ENCODE data around the gene CACNA1F.

Gene CACNA1F

DNA sequence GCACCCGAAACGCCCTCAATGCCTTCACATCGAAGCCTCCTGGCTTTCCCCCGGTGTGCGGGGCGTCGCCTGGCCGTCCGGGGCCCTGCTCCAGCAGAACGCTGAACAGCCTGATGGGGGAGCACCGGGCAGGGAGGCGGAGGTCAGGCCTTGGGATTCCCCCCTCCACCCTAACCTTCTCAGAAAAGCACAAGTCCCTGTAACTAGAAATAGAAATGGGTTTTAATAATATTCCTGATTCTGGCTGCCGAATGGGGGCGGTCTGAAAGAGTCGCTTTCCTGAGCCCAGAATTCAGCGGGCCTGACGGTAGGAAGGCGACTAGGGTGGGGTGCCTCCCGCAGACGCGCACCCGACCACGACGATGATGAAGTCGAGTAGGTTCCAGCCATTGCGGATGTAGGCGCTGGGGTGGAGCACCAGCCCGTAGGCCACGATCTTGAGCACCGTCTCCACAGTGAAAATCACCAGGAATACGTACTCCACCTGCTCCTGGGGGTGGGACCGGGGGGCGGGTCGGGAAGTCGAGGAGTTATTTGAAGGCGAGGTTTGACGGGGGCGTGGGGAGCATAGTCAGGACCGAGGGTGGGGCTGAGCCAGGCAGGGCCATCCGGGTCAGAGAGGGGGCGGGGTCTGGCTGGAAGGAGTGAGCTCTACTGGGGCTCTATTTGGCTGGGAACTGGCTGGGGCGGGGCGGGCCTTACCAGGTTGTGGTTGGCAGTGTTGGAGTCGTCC is 2.5 kb downstream of the CACNA1F start:
- peak; percentile 76 for DNase-seq (ENCODE audit: low read depth, low spot score)

DNA sequence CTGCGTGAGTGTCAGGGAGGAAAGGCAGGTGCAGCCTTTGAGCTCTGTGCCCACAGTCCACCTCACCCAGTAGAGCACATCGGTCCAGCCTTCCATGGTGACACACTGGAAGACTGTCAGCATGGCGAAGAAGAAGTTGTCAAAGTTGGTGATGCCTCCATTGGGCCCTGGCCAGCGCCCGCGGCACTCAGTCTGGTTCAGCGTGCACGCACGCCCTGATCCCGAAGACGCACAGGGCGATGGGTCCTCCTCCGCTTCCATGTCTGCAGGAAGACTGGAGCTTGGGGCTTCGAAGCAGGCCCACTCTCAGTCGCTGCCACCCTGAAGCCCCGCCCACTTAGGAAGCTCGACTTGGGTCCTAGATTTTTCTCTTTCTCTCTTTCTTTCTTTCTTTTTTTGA is 5.0 kb downstream of the CACNA1F start:
- no peak for DNase-seq (ENCODE audit: low read depth, low spot score)

DNA sequence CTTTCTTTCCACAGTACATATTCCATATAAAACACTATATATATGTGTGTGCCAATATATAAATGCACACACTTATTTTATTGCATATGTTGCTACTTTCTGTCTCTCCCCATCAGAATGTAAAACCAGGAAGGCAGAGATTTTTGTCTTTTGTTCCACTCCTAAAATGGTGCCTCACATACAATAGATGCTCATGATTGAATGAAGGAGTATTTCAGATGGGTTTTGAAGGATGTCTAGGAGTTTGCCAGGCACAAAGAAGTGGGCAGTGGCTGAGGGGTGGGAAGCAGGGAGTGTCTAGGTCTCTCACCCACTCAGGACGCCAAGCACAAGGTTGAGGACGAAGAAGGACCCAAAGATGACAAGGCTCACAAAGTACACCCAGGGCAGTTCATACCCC is 5.4 kb downstream of the CACNA1F start:
- no peak for DNase-seq (ENCODE audit: low read depth, low spot score)

DNA sequence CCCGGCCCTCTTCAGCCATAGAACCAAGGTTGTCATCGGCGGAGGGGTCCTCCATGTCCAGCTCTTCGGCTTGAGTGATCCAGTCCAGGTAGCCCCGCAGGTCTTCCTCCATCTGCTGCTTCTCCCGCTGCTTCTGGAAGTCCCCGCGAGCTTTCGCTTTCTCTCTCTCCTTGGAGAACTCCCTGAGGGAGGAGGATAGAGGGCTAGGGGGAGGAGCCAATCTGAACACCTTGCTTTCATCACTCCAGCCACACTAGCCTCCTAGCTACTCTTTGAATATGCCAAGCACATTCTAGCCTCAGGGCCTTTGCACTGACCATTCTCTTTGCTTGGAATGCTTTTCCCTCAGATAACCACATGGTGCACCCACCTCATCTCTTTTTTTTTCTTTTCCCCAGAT is 6.2 kb downstream of the CACNA1F start:
- DNase-seq (ENCODE audit: low read depth, low spot score) = peak; percentile 64

- DNase-seq (ENCODE audit: low read depth, low spot score) = no peak
Observed at GRCh38 chrX:49225858-49226257, 7.3 kb downstream of the CACNA1F start.

GRCh38 chrX:49221868-49222267 is 11.3 kb downstream of the CACNA1F start:
- DNase-seq (ENCODE audit: low read depth, low spot score) = no peak

GRCh38 chrX:49220100-49220499 is 13.0 kb downstream of the CACNA1F start:
- DNase-seq (ENCODE audit: low read depth, low spot score) = no peak

- no peak for DNase-seq (ENCODE audit: low read depth, low spot score)
Observed at GRCh38 chrX:49214996-49215526, 18.1 kb downstream of the CACNA1F start.

GRCh38 chrX:49214416-49214815 is 18.7 kb downstream of the CACNA1F start:
- DNase-seq (ENCODE audit: low read depth, low spot score) = no peak

GRCh38 chrX:49212861-49213260 is 20.3 kb downstream of the CACNA1F start:
- no peak for DNase-seq (ENCODE audit: low read depth, low spot score)

GRCh38 chrX:49212209-49212608 is 20.9 kb downstream of the CACNA1F start:
- no peak for DNase-seq (ENCODE audit: low read depth, low spot score)

DNA sequence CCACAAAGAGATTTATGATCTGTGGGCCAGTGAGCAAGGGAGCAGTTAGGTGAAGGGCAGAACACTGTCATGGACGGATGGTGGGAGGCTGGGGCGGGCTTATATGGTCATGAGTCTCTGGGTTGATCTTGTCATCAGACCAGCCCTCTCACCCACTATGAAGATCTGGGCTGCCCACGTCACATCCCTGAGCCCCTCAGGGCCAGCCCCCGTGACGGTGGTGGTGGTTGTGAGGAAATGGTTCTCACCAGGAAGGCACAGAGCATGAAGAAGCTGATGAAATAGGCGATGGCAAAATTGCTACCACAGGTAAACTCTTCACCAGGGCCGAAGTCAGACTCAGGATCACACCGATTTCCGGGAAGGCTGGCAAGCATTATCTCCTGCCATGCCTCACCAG is 22.1 kb downstream of the CACNA1F start:
- DNase-seq (ENCODE audit: low read depth, low spot score) = no peak

- DNase-seq (ENCODE audit: low read depth, low spot score) = no peak
Observed at GRCh38 chrX:49210406-49210805, 22.7 kb downstream of the CACNA1F start.

DNA sequence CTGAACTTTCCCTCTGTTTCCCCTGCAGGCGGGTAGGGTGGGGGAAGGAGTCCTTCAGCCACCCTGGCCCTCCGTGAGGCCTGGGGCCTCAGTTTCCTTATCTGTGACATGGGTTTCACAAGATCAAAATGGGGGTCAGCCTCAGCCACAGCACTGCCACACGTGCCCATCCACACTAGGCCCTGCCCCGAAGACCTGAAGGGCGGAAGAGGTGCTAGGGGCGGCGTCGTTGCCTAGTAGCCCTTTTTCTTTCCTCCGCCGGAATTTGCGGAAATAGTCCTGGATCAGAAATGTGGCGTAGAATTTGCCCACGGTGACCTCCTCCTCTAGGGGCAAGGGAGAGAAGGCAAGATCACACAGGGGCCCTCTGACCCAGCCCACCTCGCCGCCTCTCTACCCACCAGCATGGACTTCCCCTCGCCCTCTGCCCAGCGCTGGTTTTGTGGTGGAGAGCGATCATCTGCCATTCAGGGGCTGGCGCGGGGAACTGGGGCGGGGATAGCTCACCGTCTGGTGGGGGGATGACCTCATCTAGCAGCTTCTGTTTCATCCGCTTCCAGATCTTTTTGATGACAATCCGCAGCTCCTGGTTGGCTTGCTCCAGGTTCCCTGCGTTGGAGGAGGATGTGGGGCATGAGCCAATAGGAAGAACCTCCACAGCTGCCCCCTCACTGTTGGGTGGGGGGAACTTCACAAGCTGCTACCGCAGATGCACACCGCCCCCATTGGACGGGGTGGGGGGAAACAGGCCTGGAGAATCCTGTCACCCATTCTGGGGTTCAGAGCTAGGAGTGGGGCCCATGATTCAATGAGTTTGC is 23.5 kb downstream of the CACNA1F start:
- peak; percentile 71 for DNase-seq (ENCODE audit: low read depth, low spot score)

- DNase-seq (ENCODE audit: low read depth, low spot score) = no peak
Observed at GRCh38 chrX:49208399-49208798, 24.7 kb downstream of the CACNA1F start.

DNA sequence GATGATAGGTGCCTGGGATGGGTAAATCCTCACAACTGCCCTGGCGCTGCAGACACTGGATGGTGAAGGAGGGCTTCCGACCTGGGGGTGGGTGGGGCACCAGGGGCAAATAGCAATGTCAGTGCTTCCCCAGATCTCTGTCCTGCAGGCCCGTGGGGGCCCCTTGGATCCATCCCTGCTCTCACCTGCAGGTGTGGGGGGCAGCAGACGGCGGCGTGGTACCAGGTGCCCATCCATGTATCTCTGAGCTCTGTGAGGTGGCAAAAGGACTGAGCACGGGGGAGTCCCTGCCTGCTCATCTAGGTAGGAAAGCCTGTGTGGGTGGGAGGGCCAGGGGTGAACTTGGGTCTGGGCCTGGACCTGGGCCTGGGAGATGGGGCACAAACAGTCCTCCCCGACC is 26.6 kb downstream of the CACNA1F start:
- DNase-seq (ENCODE audit: low read depth, low spot score) = no peak

DNA sequence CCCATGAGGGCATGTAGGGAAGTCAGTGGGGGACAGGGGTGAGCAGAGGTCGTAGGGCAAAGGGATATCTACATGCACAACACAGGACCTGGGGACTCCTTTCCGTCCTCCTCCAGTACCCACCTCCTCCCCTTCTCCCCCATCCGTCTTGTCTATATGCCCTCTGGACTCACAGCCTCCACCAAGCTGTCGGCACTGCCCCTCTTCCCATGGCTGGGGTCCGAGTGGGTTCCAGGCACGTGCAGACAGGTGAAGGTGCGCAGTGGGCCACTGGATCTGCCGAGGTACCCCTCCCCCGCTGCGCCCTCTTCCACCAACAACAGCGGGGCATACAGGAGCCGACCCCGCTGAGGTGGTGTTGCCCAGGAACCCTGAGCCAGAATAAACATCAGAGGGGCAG is 27.7 kb downstream of the CACNA1F start:
- no peak for DNase-seq (ENCODE audit: low read depth, low spot score)

- no peak for DNase-seq (ENCODE audit: low read depth, low spot score)
Observed at GRCh38 chrX:49204709-49205108, 28.4 kb downstream of the CACNA1F start.

GRCh38 chrX:49204017-49204416 is 29.1 kb downstream of the CACNA1F start:
- no peak for DNase-seq (ENCODE audit: low read depth, low spot score)

GRCh38 chrX:49203536-49203935 is 29.6 kb downstream of the CACNA1F start:
- no peak for DNase-seq (ENCODE audit: low read depth, low spot score)

GRCh38 chrX:49202022-49202421 is 31.1 kb downstream of the CACNA1F start:
- DNase-seq (ENCODE audit: low read depth, low spot score) = no peak

DNA sequence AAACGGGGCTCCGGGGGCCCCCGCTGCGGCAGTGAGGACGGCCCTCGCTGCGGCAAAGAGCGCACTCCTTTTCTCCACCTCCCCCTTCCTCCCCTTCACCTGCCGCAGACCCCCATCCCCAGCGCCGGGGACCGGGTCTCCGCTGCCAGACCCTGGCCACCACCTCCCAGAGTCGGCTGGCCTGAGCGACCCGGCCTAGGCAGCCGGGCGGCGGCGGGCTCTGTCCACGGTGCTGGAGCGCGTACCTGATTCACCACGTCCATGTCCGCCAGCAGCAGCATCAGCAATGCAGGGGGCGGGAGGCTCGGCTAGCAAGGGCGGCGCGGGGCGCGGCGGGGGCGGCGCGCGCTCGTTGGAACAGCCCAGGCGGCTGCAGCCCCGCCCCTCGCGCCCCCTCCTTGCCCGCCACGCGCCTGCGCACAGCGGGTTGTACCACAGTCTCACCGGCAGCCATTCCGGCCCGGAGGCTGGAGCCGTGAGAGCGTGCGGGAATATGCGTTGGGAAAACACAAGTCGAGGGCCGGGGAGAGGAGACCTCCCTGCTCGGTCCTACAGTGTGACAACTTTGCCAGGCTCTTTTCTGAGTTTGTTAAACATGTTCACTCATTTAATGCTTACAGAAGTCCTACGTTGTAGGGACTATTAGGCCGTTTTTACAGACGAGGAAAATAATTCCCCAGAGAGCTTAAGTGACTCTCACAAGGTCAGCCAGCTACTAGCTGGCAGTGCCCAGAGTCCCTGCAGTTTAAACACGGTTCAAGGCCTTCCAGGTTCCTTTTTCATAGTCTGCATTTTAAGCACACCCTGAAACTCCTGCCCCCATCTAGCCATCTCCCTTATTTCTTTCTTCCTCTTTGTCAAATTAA is 33.0 kb downstream of the CACNA1F start, which contains the start of gene SYP:
Gene SYP, minus strand, starts transcription at position 288 of the 866 bp plus-strand sequence. Its CDS starts 7 bp downstream, at position 281.
- peak; percentile 97 for DNase-seq (ENCODE audit: low read depth, low spot score)

Measured in ELF-1 (cell line).